ENCODE data around the gene DCDC2B.
A peak's percentile ranks its signal among the peaks of the same experiment; 100 is the strongest.

Gene DCDC2B

DNA sequence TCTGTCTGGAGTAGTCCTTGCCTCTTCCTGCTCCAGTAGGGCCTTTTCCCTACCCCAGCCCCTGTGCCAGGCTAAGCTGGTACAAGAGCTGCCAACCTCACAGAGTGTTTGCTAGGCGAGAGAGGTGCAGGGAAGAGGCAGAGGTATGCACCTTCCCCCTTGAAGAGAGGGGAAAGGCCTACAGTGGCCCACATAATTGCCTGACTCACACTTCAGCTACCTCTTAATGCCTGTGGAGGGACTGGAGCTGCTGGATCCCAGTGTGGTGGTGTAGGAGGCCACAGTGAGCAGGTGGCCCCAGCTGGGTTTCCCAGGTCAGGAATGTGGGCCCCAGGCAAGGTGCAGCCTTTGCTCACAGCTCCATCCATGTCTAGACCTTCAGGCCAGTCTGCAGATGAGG is 11.8 kb upstream of the DCDC2B start:
- no peak for DNase-seq (ENCODE audit: low spot score)

DNA sequence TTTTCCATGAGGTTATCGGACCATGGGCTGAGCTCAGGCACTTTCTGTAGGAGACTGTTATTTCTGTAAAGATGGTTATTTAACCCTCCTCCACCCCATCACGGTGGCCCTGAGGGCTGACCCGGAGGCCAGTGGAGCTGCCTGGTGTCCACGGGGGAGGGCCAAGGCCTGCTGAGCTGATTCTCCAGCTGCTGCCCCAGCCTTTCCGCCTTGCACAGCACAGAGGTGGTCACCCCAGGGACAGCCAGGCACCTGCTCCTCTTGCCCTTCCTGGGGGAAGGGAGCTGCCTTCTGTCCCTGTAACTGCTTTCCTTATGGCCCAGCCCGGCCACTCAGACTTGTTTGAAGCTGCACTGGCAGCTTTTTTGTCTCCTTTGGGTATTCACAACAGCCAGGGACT is 11.1 kb upstream of the DCDC2B start:
- DNase-seq (ENCODE audit: low spot score): no peak

- no peak for DNase-seq (ENCODE audit: low spot score)
Observed at GRCh38 chr1:32198237-32199042, 10.4 kb upstream of the DCDC2B start.

DNA sequence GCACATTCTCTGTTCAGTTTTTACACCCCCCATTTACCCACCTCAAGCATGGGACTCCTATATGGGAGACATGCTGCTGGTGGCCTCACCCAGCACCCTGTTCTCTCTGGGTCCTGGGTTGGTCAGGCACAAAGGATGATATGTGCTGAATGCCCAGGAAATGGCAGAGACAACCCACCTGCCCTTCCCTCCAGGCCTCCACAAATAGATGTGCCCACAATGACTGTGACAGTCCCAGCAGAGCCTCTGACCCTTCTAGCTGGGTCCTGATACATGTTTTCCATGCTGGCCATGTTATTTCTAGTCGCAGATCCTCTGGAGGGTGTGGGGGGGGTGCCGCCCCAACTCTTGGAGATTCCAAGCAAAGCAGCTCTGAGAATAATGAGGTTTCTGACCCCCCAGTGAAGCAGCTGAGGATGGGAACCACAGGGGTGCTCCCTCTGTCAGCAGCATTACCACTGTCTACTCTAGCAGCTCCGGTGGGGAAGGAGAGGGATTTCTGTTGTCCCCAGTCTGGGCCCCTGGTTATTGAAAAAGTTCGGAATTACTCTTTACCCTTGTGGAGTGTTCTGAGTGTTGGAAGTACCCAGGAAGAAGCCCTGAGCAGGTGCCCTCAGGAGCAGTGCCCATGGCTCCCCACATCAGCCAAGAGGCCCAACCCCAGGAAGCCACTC is 9.7 kb upstream of the DCDC2B start:
- no peak for DNase-seq (ENCODE audit: low spot score)

- DNase-seq (ENCODE audit: low spot score): no peak
Observed at GRCh38 chr1:32199717-32200072, 9.2 kb upstream of the DCDC2B start.

GRCh38 chr1:32200226-32201010 is 8.5 kb upstream of the DCDC2B start, which contains the start of gene CCDC28B:
Gene CCDC28B, plus strand, starts transcription at chr1:32200595. Its CDS starts 1,341 bp downstream, at chr1:32201936.
- DNase-seq (ENCODE audit: low spot score): peak; percentile 79

- DNase-seq (ENCODE audit: low spot score): peak; percentile 39
Observed at GRCh38 chr1:32201011-32201855, 7.7 kb upstream of the DCDC2B start.

GRCh38 chr1:32204943-32205361 is 3.9 kb upstream of the DCDC2B start:
- no peak for DNase-seq (ENCODE audit: low spot score)

- peak; percentile 93 for DNase-seq (ENCODE audit: low spot score)
Observed at GRCh38 chr1:32205401-32206370, 3.2 kb upstream of the DCDC2B start, which contains the start of gene IQCC. Gene IQCC, plus strand, starts transcription at chr1:32205671. Its CDS starts 11 bp downstream, at chr1:32205682.

- no peak for DNase-seq (ENCODE audit: low spot score)
Observed at GRCh38 chr1:32208469-32208868, 420 bp upstream of the DCDC2B start.

DNA sequence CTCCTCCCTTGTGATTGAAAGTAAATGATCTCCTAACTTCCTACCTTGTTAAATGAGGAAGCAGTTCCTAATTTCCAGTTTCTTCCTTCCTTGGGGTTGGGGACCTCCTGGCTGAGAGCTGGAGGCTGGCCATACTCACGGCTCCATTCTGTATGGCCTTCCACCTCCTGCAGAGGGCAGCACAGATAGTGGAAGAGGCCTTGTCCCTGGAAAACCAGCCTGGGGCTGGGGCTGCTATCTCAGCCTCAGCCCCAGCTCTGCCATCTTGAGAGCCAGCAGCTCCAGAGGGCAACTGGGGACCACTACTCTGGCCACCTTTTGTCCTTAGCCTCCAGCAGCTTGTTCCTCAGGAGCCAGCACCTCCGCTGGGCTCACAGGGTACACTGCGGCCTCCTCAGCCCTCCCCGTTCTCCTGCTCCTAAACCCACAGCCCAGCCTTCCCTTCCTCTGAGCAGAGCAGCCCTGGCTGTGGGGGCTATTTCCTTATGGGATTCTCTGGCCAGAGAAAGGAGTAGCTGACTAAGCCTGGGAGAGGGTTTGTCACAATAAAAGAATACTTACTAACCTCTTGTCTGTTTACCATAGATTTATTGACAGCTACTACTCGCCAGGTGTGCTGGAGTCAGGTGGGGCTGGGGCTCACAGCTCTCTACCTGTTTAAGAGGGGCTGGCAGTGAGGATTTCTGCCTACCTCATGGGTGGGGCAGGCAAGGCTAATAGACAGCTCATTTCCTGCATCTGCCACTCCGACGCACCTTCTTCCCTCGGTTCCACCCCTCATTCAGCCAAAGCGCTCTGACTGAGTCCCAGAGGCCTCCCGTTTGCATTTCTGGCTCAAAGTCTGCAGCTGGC is 7.0 kb downstream of the DCDC2B start:
- peak; percentile 80 for DNase-seq (ENCODE audit: low spot score)

GRCh38 chr1:32216566-32216965 is 7.7 kb downstream of the DCDC2B start:
- DNase-seq (ENCODE audit: low spot score): no peak

- DNase-seq (ENCODE audit: low spot score): no peak
Observed at GRCh38 chr1:32219022-32219421, 10.1 kb downstream of the DCDC2B start.

- no peak for DNase-seq (ENCODE audit: low spot score)
Observed at GRCh38 chr1:32220746-32221580, 12.1 kb downstream of the DCDC2B start.

DNA sequence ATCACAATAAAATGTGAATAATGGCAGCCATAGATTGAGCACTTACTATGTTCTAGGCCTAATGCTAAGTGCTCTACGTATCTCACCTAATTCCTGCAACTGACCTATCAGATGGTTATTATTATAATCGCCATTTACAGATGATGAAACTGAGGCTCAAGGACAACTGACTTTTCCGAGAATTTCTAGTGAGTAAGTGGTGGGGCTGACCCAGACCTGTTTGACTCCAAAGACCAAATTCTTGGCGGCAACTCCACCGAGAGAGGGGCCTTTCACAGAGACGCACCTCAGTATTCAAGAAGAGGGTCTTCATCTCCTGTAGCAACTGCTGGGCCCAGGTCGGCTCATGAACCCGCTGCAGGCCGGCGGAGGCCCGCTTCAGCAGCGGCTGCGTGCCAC is 12.7 kb downstream of the DCDC2B start:
- DNase-seq (ENCODE audit: low spot score): no peak

GRCh38 chr1:32221980-32222755 is 13.3 kb downstream of the DCDC2B start, which contains the start of the genes EIF3I and TMEM234:
Gene EIF3I, plus strand, starts transcription at chr1:32222407. Its CDS starts 35 bp downstream, at chr1:32222442.
Gene TMEM234, minus strand, starts transcription at chr1:32222353. Its CDS starts 31 bp downstream, at chr1:32222322.
- DNase-seq (ENCODE audit: low spot score): peak; percentile 91

DNA sequence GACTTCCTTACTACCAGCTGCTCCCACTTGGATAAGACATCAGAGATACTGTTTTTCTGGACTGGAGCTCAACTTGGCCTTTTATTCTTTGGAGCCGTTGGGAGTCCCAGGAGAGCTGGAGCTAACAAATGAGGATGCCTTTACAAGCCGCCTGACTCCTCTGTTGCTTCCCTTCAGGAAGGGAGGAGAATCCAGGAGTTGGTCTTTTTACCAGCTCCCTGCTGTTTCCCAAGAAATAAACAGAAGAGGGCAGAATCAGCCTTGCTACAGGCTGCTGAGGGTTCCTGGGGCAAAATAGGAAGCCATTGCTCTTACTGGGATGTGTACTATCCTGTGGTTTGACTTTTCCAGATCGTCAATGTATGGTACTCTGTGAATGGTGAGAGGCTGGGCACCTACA is 14.8 kb downstream of the DCDC2B start:
- no peak for DNase-seq (ENCODE audit: low spot score)

- no peak for DNase-seq (ENCODE audit: low spot score)
Observed at GRCh38 chr1:32224285-32224684, 15.4 kb downstream of the DCDC2B start.

All from HuH-7 (cell line).